Measurements from ENCODE around the gene TMEM165.

- TF ChIP-seq CTCF (IDR thresholded peaks at IDR 0.05; ENCODE audit: low read length) (no peak), EZH2 (IDR thresholded peaks at IDR 0.05; ENCODE audit: borderline replicate concordance, low read length) (no peak)
Measured at GRCh38 chr4:55469979-55470378, 74.2 kb downstream of the TMEM165 start.
